Stimulated activated CD8-positive, alpha-beta memory T cell treated with anti-CD3 and anti-CD28 coated beads, Interleukin-15, amount 100 ng/mL, for 24 hours (primary cell): ENCODE measurements around the gene SLBP.

ENCODE experiments used
- DNase-seq: peaks from one replicate; pipeline ENCODE4 v3.0.0-alpha.2; 2020; ENCODE audit warnings: low read depth

The SLBP gene

DNA sequence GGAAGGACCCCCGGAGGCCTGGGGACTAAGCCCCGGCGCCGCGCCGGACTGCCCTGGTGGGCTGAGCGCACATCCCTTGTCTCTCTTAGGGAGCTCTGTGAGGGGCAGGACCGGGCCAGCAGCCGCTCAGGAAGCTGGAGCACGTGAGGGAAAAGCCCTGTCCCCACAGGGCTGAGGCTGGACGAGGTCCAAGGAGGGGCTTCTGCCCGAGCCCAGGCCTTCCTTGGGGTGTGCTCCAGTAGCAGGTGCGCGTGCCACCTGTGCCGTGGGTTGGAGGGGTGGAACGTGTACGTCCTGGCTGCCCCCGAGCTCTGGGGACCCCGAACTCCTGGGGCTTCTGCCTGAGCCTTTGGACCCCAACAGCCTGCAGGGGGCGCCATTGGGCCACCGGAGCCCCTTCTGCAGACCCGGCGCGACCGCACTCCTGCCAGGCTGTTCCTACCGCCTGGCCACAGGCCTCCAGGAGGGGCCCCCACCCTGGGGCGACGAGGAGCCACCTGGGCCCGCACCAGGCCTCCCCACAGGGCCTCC lies 36.4 kb upstream of the SLBP start:
- peak; percentile 75 for DNase-seq

DNA sequence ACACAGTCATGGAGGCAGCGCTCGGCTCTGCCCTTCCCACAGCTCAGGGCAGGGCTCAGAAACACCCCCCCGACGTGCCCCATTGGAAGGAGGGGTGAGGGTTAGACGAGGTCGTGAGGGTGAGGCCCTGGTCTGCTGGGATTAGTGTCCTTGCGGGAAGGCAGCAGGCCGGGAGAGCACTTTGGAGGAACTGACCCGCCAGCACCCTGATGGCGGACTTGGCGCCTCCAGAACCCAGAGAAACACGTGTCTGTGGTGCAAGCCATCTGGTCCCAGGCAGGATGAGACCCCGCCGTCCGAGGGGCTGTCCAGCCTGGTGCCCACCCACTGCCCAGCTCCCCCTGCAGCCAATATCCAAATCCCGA lies 35.5 kb upstream of the SLBP start:
- no peak for DNase-seq

DNA sequence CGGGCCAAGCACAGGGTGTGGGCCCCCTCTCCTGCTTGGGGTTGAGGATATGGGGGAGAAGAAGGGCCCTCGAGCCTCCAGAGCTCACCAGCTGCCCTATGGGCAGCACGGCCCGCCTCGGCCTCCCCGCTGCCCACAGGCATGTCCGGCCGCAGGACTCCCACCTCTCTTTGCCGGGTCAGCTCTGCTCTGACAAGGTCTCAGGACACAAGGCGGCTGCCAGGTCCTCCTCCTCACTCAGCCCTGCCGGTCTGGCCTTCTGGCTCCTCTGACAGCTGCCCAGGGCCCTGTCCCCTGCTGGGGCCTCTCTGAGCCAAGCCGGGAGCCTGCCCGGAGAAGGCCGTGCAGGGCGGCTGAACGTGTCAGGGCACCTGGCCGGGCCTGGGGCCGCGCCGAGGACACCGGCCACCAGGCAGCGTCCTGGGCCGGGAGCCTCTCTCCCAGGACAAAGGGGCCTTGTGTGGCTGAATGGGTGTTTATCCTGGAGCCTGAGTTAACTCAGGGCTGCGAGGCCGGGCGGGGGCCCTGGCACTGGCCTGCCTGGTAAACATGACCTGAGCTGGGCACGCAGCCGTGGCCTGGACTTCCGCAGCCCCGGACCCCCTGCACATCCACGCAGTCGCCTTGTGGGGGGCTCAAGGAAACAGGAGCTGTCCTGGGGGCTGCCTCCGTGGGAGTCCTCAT lies 34.9 kb upstream of the SLBP start:
- DNase-seq: no peak

DNA sequence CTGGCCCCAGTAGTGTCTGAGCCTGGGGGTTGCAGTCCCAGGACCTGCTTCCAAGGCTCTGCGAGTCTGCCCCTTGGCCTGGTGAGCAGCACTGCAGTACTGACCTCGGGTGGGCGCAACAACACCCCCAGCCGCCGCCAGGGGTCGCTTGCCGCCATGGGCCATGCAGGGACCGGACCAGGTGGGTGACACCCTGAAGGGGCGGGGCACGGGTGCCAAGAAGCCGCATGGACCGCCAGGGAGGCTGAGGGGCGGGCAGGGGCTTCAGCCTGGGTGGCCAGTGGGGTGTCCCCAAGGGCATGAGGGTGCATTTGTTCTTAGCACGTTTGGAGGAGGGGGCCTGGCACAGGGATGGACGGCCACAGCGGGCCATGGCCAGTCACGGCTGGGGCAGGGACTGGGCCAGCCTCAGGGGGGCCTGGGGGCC lies 34.2 kb upstream of the SLBP start:
- peak; percentile 75 for DNase-seq

DNA sequence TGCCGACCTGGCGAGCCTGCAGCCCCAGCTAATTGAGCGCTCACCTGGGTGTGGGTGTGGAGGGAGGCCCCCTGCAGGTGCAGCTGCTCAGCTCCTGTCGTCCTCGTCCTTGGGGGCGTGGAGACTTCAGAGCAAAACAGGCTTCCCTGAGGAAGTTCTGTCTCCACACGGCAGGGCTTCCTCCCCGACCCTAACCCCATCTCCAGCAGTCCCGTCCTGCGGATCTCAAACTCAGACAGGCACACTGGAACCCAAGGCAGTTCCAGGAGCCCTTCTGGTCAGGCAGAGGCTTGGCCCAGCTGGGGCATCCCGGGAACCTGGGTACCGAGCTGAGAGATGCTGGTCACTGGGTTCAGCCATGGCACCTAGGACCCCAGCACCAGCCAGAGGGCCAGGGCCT lies 33.6 kb upstream of the SLBP start:
- no peak for DNase-seq

DNA sequence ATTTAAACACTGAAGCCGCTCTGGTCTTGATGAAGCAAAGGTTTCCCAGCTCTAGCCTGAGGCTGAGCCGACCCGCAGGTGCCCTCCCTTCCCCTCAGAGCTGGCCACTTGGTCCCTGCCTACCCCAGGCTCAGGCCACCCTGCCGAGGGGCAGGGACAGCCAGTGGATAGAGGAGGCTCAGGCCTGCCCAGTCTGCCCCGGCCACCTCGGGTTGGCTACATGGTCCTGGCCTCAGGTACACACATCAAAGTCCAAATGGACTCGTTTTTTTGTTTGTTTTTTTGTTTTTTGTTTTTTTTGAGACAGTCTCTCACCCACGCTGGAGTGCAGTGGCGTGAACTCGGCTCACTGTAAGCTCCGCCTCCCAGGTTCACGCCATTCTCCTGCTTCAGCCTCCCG lies 33.0 kb upstream of the SLBP start:
- no peak for DNase-seq

DNA sequence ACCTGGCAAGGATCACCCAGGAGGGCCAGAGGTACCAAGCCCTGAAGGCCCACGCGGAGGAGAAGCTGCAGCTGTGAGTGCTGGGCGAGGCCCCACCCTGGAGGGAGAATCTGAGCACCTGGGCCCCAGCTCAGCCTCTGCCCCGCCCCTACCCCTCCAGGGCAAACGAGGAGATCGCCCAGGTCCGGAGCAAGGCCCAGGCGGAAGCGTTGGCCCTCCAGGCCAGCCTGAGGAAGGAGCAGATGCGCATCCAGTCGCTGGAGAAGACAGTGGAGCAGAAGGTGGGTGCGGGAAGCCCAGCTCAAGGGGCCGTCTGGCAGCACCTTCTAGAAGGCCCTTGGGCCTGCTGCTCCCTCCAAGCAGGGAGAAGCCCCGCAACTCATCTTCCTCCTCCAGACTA lies 32.4 kb upstream of the SLBP start:
- DNase-seq: no peak

DNA sequence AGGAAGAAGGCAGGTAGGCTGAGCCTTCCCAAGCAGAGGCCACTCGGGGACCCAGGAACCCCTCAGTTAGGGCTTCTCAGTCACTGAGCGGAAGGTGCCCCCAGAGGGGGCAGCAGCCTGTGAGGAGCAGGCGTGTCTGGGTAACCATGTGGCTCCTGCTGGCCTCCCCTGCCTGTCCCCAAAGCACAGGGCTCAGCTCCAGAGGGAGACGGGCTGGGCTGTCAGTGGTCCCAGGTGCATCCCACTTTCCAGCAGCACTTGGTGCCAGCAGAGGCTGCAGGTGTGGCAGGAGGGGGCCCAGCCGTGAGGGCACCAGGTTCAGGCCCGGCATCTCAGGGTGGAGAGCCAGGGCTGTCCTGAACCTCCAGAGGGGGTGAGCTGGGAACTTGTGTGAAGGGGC lies 31.9 kb upstream of the SLBP start:
- DNase-seq: no peak

DNA sequence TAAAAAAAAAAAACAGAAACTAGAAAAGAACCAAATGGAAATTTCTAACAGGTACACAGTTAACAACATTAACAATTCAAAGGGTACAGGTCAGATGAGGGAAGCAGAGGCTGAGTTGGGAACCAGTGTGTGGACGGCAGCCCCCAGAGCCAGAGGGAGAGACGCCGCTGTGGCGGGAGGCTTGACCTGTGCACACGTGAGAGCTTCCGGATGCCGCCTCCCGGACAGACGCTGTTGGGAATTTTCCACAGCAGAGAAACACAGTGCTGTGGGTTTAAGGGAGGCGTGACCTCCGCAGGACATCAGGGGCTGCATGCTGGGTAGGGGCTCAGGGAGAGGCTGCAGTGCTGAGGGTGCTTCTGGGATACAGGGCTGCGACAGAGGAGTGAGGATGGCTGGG lies 31.4 kb upstream of the SLBP start:
- DNase-seq: no peak

DNA sequence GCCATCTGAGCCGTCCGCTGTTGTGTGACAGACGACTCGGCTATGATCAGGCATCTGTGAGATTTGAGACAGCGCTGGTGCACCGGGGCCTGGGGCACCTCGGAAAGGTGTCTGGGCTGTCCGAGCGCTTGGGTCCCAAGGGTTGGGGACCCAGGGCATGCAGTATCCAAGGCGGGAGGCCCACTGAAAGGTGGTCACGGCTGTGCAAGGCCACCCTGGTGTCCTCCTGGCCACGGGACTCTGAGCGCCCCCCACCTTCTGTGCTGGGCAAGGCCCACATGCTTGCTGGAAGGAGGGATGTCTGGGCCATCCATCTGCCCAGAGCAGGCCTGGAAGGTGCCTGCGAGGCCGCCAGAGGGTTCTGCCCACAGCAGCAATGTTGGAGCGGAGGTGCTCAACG lies 29.1 kb upstream of the SLBP start:
- DNase-seq: no peak

DNA sequence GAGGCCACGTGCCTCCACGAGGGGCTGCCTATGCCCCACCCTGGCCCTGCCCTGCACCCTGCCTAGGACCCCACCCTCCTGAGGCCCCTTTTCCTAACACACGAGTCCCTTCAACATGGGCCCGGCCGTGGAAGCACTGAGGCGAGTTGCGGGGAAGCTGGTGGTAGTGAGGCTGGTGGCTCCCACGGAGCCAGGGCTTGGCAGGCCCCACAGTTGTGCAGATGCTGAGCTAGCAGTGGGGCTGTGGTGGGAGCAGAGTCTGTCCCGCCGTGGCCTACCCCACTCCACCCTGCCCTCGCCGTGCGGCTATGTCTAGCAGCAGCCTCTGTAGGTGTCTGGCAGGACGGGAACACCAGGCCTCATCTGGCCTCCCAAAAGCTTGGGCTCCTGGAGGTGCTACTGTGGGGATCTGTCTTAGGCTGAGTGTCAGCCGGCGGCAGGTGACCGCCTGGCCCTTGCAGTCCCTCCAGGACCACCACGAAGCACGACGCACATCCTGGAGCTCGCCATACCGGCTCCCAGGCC lies 28.0 kb upstream of the SLBP start:
- no peak for DNase-seq

DNA sequence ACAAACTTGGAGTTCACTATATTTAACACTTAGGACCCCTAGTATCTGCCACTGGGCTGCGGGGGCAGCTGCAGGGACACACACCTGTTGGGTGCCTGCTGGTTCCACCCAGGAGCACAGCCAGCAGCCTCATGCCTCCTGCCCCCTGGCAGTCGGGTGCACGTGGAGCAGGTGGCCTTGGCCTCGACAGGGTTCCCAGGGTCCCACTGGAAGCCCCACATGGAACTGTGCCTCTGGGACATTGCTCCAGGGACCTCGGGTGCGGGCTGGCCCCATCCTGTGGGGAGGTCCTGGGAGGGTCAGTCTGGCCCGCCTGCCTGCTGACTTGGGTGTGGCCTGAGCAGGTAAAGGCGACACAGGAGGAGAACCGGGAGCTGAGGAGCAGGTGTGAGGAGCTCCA lies 27.2 kb upstream of the SLBP start:
- DNase-seq: no peak

DNA sequence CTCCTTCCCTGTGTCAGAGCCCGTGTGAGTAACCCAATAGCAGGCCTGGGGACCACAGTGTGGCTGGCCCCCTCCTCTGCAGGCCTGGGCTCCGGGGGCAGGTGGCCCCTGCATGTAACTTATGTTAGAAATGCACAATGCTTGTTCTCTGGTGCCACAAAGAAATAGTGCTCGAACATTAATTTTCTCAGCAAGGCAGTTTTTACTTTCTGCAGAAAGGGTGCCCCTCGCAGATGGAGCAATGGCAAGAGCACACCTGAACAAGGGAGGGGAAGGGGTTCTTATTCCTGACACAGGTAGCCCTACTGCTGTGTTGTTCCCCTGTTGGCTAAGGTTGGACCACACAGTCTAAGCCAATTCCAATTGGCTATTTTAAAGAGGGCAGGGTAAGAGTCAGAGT lies 26.3 kb upstream of the SLBP start:
- no peak for DNase-seq

DNA sequence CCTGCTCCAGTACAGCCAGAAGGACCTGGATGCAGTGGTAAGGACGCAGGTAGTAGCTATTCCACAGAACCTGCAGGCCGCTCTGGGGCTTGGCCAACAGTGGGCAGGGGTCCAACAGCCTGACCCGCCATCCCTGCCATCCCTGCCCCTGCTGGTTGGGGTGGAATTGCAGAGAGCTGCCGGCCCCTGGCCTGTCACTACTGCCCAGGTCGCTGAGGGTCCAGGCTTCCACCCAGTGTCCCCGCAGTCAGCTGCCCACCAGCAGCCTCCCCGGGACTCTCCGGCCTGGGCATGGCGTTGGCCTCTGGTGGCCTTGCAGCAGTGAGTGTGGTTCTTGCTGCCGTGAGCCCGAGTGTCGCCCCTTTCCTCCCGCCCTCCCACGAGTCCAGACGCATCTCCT lies 25.5 kb upstream of the SLBP start:
- no peak for DNase-seq

DNA sequence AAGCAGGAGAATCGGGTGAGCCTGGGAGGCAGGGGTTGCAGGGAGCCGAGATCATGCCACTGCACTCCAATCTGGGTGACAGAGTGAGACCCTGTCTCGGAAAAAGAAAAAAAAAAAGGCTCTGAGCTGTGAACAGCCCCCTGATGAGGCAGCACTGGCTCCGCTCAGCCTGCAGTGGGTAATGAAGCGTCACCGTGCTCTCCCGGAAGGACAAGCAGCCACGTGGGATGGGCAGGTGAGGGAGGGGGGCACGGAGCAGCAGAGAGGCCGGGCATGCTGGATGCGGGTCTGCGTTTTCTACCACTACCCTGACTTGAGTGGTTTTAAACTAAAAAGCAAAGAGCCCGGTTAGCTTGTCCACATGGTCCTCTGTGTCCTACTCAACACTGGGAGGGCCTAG lies 24.7 kb upstream of the SLBP start:
- no peak for DNase-seq

DNA sequence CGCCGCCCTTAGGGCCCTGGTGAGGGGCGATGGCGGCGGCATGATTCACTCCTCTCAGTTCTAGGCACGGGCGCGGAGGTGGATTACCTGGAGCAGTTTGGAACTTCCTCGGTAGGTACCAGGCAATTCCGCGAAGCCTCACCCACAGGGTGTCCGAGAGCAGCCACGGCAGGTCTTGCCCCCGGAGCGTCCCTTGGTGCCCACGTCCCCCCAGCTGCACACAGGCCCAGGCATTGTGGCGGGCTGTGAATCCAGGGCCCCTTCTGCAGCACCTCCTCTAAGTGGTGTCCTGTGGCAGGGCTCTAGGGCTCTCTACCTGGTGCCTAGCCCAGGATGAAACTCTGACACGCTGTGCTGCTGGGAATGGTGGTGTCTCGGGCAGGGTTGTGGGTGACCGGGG lies 23.1 kb upstream of the SLBP start:
- no peak for DNase-seq

DNA sequence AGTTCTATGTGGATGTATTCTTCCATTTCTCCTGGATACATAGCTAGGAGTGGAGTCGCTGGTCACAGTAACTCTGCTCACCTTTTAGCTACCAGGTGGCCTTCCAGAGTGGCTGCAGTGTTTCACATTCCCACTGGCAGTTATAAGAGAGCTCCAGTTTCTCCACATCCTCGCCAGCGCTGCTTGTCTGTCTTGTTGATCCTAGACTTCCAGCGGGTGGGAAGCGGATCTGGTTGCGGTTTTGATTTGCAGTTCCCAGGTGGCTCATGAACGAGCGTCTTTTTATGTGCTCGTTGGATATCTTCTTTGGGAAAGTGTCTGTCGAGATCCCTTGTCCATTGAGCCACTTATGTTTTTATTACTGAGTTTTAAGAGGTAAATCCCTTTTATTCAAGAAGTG lies 20.8 kb upstream of the SLBP start:
- DNase-seq: no peak

DNA sequence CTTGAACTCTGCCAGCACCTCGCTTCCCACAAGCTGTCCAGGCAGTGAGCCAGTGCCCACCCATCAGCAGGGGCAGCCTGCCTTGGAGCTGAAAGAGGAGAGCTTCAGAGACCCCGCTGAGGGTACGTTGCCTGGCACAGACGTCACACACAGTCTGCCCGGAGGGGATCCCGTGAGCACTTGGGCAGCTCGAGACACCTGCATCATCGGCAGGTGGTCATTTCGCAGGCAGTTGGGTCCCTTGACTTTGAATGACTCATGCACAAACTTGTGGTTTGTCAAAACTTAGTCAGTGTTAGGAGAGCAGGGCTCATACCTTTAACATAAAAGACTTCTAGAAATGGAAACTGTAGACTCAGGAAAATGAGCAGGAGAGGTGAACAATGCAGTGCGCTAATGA lies 19.1 kb upstream of the SLBP start:
- DNase-seq: no peak

DNA sequence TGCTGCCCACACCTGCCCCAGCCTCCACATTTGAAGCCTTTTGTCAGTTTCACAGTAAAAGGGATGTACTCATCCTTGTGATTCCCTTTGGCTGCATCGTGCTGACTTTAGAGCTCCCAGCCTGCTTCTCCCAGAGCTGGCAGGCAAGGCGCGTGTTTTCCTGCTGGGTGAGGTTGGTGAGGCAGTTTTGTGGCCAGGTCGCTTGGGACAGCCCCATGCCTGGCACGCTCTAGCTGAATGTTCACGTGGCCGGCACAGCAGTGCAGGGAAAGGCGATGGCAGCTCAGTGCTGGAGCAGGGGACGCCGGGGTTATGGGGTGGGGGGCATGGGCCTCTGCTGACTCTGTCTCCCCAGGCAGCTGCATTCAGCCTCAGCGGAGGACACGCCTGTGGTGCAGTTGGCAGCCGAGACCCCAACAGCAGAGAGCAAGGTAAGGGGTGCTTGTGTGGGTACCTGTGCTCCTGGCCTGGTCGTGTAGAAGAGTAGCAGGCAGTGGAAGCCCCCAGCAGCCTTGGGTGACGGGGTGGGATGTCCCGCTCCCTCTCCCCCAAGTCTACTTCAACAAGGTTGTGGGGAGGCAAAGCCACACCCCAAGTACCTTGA lies 18.5 kb upstream of the SLBP start:
- DNase-seq: no peak

DNA sequence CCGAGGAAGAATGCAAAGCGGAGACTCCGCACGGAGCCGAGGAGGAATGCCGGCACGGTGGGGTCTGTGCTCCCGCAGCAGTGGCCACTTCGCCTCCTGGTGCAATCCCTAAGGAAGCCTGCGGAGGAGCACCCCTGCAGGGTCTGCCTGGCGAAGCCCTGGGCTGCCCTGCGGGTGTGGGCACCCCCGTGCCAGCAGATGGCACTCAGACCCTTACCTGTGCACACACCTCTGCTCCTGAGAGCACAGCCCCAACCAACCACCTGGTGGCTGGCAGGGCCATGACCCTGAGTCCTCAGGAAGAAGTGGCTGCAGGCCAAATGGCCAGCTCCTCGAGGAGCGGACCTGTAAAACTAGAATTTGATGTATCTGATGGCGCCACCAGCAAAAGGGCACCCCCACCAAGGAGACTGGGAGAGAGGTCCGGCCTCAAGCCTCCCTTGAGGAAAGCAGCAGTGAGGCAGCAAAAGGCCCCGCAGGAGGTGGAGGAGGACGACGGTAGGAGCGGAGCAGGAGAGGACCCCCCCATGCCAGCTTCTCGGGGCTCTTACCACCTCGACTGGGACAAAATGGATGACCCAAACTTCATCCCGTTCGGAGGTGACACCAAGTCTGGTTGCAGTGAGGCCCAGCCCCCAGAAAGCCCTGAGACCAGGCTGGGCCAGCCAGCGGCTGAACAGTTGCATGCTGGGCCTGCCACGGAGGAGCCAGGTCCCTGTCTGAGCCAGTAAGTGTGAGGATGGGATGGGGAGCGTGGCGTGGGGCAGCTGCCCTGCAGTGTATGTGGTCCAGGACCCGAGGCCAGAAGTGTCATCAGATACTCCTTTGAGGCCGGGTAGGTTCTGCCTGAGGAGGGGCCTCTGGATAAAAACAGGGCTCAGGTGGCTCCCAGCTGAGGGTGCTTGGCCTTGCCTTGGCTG lies 16.2 kb upstream of the SLBP start:
- DNase-seq: no peak

DNA sequence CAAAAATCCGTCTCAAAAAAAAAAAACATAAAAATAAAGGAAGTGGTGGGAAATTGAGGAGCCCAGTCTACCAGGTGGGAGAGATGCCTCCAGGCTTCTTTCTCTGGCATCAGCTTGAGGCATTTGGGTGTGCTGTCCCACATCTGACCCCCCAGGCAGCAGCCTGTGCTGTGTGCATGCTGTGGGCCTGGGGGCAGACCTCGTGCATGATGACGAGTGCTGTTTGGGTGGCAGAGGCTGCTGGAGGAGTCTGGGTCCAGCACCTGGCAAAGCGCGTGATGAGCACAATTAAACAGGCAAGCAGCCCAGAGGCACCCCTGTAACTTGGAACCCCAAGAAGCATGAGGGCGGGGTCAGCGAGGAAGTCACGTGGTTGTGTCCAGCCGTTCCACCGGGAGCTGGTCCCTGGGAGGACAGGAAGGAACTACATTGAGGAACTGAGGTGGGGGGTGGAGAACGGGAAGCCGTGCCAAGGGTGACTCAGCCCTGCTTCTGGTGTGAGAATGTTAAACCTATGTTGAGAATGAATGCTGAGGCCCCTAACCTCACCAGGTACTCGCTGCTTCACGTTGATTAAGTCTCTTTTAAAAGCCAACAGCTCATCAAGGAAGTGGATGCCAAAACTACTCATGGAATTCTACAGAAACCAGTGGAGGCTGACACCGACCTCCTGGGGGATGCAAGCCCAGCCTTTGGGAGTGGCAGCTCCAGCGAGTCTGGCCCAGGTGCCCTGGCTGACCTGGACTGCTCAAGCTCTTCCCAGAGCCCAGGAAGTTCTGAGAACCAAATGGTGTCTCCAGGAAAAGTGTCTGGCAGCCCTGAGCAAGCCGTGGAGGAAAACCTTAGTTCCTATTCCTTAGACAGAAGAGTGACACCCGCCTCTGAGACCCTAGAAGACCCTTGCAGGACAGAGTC lies 15.3 kb upstream of the SLBP start:
- no peak for DNase-seq
